WERI-Rb-1 (cell line): Measurements from ENCODE around the gene SNTA1.
"Not testable (repeated sequence)": the region's sequence is repeated elsewhere in the genome, so short reads cannot be mapped to it uniquely, and the experiment has no call there.

Experiments
- DNase-seq: peaks from one replicate; pipeline ENCODE4 v3.0.0-alpha.2; 2020
- H3K27ac ChIP-seq: fragments of 250-450 bp; sonication (Bioruptor Pico); 2 replicates; pipeline ENCODE4 v1.5.1; 2020; ENCODE audit warnings: mild to moderate bottlenecking, moderate library complexity
- H3K27me3 ChIP-seq: fragments of 250-450 bp; sonication (Bioruptor Pico); 2 replicates; pipeline ENCODE4 v1.5.1; 2021; ENCODE audit warnings: mild to moderate bottlenecking, low read depth, moderate library complexity; ENCODE audit not compliant: insufficient read depth, severe bottlenecking
- H3K36me3 ChIP-seq: fragments of 250-450 bp; sonication (Bioruptor Pico); 2 replicates; pipeline ENCODE4 v1.5.1; 2020; ENCODE audit warnings: mild to moderate bottlenecking, moderate library complexity
- H3K4me3 ChIP-seq: 2 replicates; pipeline ENCODE4 v1.5.1; 2011; ENCODE audit warnings: low read depth, mild to moderate bottlenecking, control low read depth, low read length
- H3K9me3 ChIP-seq: fragments of 250-450 bp; sonication (Bioruptor Pico); 2 replicates; pipeline ENCODE4 v1.5.1; 2021; ENCODE audit warnings: mild to moderate bottlenecking, moderate library complexity; ENCODE audit not compliant: severe bottlenecking
- CTCF ChIP-seq: IDR thresholded peaks from 2 replicates; pipeline ENCODE4 v1.5.1; 2011; ENCODE audit warnings: low read depth, mild to moderate bottlenecking, control low read depth, inconsistent platforms, low read length

The SNTA1 gene

DNA sequence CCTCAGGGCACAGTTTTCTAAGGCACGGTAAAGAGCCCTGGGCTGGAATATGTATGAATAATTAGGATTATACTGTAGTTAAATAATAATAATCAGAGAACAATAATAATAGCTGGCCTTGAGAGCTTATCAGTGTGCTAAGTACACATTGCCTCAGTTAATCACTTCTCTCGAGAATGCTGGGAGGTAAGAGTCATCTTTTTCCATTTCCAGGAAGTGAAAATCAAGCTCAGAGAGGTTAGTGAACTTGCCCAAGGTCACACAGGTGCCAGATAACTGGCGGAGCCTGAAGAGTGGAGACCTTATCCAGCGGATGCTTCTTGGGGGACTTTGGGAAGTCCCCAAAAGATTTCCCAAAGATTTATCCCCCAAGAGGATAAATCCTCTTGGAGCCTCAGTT lies 26.9 kb upstream of the SNTA1 start:
- no peak for TF ChIP-seq CTCF
- Histone ChIP-seq H3K4me3 (no peak overlapping the region), H3K27me3 (no peaks in the 10 kb centered on the region), H3K27ac (no peak overlapping the region; the same call in none of the 2 replicates), H3K9me3 (no peaks in the 10 kb centered on the region), H3K36me3 (no peaks in the 10 kb centered on the region)
- DNase-seq: no peak

GRCh38 chr20:33466303-33466646 lies 22.7 kb upstream of the SNTA1 start:
- no peak for DNase-seq
- TF ChIP-seq CTCF: no peak
- no peak overlapping the region for H3K4me3 ChIP-seq
- H3K27ac ChIP-seq: peak overlapping the region; percentile 95
- H3K27me3 ChIP-seq: no peaks in the 10 kb centered on the region
- H3K9me3 ChIP-seq: no peaks in the 10 kb centered on the region
- no peaks in the 10 kb centered on the region for H3K36me3 ChIP-seq

DNA sequence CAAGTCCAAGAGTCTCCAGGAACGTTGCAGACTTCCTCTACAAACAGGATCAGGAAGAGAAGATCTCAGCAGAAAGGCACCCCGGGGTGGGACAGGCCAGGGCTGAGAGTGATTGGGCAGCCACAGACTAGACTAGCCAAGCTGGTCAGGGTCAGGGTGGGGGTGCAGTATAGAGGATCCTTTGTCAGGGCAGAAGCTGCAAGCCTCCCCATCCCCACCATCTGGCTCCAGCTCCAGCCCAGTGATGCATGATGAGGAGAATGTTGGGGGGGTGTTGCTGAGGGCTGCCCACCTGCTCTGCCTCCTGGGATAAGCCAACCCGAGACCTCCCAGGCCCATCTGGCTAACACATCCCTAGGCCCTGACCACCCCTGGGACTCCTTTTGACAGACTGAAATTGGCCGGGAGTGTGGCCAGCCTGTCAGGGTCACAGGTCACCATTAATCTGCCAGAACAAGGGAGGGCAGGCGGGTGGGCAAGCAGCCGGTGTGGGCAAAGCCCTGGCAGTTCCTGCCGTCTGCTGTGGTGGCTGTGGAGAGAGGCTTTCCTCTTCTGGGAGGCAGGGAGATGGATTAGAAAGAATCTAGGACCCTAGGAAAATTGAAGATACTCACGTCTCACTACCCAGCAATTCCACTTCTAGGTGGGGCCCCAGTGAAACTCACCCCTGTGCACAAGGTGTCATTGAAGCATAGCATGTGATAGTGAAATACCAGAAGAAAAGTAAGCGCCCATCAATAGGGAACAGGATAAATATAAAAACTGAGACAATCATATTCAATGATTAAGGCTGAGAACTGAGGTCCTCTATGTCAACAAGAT lies 22.1 kb upstream of the SNTA1 start:
- DNase-seq: peak; percentile 98
- no peak for TF ChIP-seq CTCF
- Histone ChIP-seq H3K27me3 (no peaks in the 10 kb centered on the region), H3K27ac (peak overlapping the region; percentile 95), H3K9me3 (no peaks in the 10 kb centered on the region), H3K36me3 (no peaks in the 10 kb centered on the region), H3K4me3 (peak overlapping the region; percentile 18; the same call in 1 of the 2 replicates)

DNA sequence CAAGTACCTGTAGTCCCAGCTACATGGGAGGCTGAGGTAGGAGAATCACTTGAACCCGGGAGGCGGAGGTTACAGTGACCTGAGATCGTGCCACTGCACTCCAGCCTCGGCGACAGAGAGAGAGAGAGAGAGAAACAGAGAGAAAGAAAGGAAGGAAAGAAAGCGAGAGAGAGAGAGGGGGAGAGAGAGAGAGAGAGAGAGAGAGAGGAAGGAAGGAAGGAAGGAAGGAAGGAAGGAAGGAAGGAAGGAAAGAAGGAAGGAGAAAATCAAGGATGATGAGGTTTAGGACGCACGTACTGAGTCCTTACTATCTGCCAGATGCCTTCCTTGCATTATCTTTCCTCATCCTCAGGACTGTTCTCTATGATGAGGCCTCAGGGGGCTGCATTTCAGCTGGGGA lies 21.2 kb upstream of the SNTA1 start:
- Histone ChIP-seq H3K4me3 (peak overlapping the region; percentile 18), H3K27ac (peak overlapping the region; percentile 95)
- H3K36me3 ChIP-seq, H3K27me3 ChIP-seq, H3K9me3 ChIP-seq, DNase-seq: not testable (repeated sequence)

- Histone ChIP-seq H3K27ac (peak overlapping the region; percentile 95), H3K27me3 (no peaks in the 10 kb centered on the region), H3K9me3 (no peaks in the 10 kb centered on the region), H3K4me3 (no peak overlapping the region), H3K36me3 (no peaks in the 10 kb centered on the region)
- no peak for DNase-seq
- TF ChIP-seq CTCF: no peak
Observed at GRCh38 chr20:33463332-33464101, 20.0 kb upstream of the SNTA1 start.

DNA sequence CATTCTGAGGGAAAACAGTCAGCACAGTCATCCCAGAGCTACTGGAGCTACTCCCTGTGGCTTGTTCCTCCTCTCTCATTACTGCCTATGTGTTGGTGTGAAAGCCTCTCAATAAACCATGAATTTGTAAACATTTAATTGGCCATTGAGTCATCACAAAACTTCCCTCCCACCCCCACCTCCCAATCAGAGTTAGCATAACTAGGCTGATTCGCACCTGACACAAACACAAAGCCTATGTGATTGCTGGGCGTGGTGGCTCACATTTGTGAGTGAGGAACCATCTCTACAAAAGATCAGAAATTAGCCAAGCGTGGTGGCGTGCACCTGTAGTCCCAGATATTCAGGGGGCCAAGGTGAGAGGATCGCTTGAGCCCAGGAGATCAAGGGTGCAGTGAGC lies 17.1 kb upstream of the SNTA1 start:
- Histone ChIP-seq H3K4me3 (no peak overlapping the region), H3K9me3 (no peaks in the 10 kb centered on the region), H3K27me3 (no peaks in the 10 kb centered on the region), H3K27ac (no peak overlapping the region; the same call in 1 of the 2 replicates), H3K36me3 (no peaks in the 10 kb centered on the region)
- no peak for DNase-seq
- no peak for TF ChIP-seq CTCF
